H1 (cell line): Measurements from ENCODE around the gene OBSCN.

Source experiments
- EP300 ChIP-seq, 2 experiments: IDR thresholded peaks; 1 replicate in 1 of 2; 2 replicates in 1 of 2; pipeline ENCODE4 v1.6.1; 2011 to 2012; ENCODE audit warnings: low read depth in 2 of 2, low read length in 2 of 2, mild to moderate bottlenecking in 2 of 2, borderline replicate concordance in 1 of 2, inconsistent platforms in 1 of 2, moderate library complexity in 1 of 2
- FOSL1 ChIP-seq: IDR thresholded peaks from 2 replicates; pipeline ENCODE4 v1.6.1; 2011; ENCODE audit warnings: mild to moderate bottlenecking, low read depth, low read length, moderate library complexity; ENCODE audit not compliant: insufficient read depth
- GABPA ChIP-seq: IDR thresholded peaks from 2 replicates; pipeline ENCODE4 v1.6.1; 2011; ENCODE audit warnings: mild to moderate bottlenecking, low read length, moderate library complexity, borderline replicate concordance; ENCODE audit not compliant: insufficient read depth
- MAFK ChIP-seq: IDR thresholded peaks from 2 replicates; pipeline ENCODE4 v1.6.1; 2012; ENCODE audit warnings: low read depth, mild to moderate bottlenecking, improper control_type of control experiment, low read length
- POLR2AphosphoS5 ChIP-seq: IDR thresholded peaks from 2 replicates; pipeline ENCODE4 v1.6.1; 2011; ENCODE audit warnings: low read depth, low read length
- POU5F1 ChIP-seq: IDR thresholded peaks from 2 replicates; pipeline ENCODE4 v1.6.1; 2011; ENCODE audit warnings: low read depth, mild to moderate bottlenecking, low read length, moderate library complexity
- TEAD4 ChIP-seq: IDR thresholded peaks from 2 replicates; pipeline ENCODE4 v1.6.1; 2012; ENCODE audit warnings: low read depth, low read length, inconsistent platforms, mixed read lengths
- TF ChIP-seq, protein P1 (sequence below), 3 experiments: IDR thresholded peaks; 1 replicate in 2 of 3; 2 replicates in 1 of 3; pipeline versions ENCODE4 v1.5.1 to v1.6.1; 2011; ENCODE audit warnings: low read length in 3 of 3, mild to moderate bottlenecking in 3 of 3, inconsistent platforms in 2 of 3, low read depth in 1 of 3, moderate library complexity in 1 of 3; ENCODE audit not compliant: insufficient read depth in 1 of 3; ENCODE audit errors: control extremely low read depth in 1 of 3

GRCh38 chr1:228305721-228306152, 97.9 kb downstream of the OBSCN start:
- TF ChIP-seq POLR2AphosphoS5 = no peak
- TF ChIP-seq, protein P1, sequence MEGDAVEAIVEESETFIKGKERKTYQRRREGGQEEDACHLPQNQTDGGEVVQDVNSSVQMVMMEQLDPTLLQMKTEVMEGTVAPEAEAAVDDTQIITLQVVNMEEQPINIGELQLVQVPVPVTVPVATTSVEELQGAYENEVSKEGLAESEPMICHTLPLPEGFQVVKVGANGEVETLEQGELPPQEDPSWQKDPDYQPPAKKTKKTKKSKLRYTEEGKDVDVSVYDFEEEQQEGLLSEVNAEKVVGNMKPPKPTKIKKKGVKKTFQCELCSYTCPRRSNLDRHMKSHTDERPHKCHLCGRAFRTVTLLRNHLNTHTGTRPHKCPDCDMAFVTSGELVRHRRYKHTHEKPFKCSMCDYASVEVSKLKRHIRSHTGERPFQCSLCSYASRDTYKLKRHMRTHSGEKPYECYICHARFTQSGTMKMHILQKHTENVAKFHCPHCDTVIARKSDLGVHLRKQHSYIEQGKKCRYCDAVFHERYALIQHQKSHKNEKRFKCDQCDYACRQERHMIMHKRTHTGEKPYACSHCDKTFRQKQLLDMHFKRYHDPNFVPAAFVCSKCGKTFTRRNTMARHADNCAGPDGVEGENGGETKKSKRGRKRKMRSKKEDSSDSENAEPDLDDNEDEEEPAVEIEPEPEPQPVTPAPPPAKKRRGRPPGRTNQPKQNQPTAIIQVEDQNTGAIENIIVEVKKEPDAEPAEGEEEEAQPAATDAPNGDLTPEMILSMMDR (IDR thresholded peaks at IDR 0.05; ENCODE audit: control extremely low read depth in 1 of 3, insufficient read depth in 1 of 3, low read depth in 1 of 3, low read length in 3 of 3) = no peak
- TF ChIP-seq TEAD4 = no peak
- no peak for TF ChIP-seq MAFK
- no peak for TF ChIP-seq POU5F1
- no peak for TF ChIP-seq EP300 (IDR thresholded peaks at IDR 0.05; ENCODE audit: borderline replicate concordance in 1 of 2, low read depth in 2 of 2, low read length in 2 of 2)
- TF ChIP-seq GABPA = no peak
- TF ChIP-seq FOSL1 = no peak
